Neuron (in vitro differentiated cells): Measurements from ENCODE around the gene AOPEP.
"Not testable (repeated sequence)": the region's sequence is repeated elsewhere in the genome, so short reads cannot be mapped to it uniquely, and the experiment has no call there.

ENCODE experiments used
- H2AFZ ChIP-seq: one replicate; pipeline ENCODE4 v1.6.1; 2013; ENCODE audit warnings: low read depth, mild to moderate bottlenecking, inconsistent platforms, low read length, moderate library complexity
- H3K27me3 ChIP-seq: one replicate; pipeline ENCODE4 v1.6.1; 2013; ENCODE audit warnings: low read length; ENCODE audit not compliant: insufficient read depth
- H3K36me3 ChIP-seq: one replicate; pipeline ENCODE4 v1.6.1; 2013; ENCODE audit warnings: low read length; ENCODE audit not compliant: insufficient read depth
- H3K4me1 ChIP-seq: one replicate; pipeline ENCODE4 v1.6.1; 2013; ENCODE audit warnings: low read length; ENCODE audit not compliant: insufficient read depth
- H3K4me3 ChIP-seq: 2 replicates; pipeline ENCODE4 v1.5.1; 2013; ENCODE audit warnings: mild to moderate bottlenecking, low read length, moderate library complexity
- H3K9me3 ChIP-seq: one replicate; pipeline ENCODE4 v1.6.1; 2013; ENCODE audit warnings: low read length

The AOPEP gene

GRCh38 chr9:95012902-95013301, 286.4 kb downstream of the AOPEP start:
- H2AFZ ChIP-seq: no peak overlapping the region
- no peaks in the 10 kb centered on the region for H3K9me3 ChIP-seq
- H3K4me3 ChIP-seq: no peak overlapping the region
- no peaks in the 10 kb centered on the region for H3K27me3 ChIP-seq
- peaks cover 27% of the 10 kb centered on the region for H3K36me3 ChIP-seq
- peaks cover 4% of the 10 kb centered on the region for H3K4me1 ChIP-seq

DNA sequence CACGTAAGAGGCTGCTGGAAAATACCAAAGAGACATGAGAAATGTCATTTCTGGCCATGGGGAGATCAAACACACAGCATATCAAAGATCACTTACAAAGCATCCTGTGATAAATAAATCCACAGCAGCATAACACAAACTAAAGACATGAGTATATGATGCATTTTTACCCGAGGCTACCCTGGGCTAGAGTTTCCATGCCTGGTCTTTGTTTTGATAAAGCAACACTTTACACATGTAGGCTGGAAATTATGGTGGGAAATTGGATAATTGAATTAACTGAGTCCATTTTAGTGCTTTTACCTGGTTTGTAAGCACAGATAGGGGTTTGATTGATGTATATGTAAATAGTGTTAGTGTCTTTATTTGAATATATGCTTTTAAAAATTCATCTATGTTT, 288.4 kb downstream of the AOPEP start:
- Histone ChIP-seq H3K9me3 (no peaks in the 10 kb centered on the region), H2AFZ (no peak overlapping the region), H3K27me3 (no peaks in the 10 kb centered on the region), H3K36me3 (peaks cover 28% of the 10 kb centered on the region), H3K4me1 (peaks cover 7% of the 10 kb centered on the region), H3K4me3 (no peak overlapping the region)

GRCh38 chr9:95015569-95015968, 289.1 kb downstream of the AOPEP start:
- Histone ChIP-seq H3K9me3 (no peaks in the 10 kb centered on the region), H3K4me1 (peaks cover 7% of the 10 kb centered on the region), H3K27me3 (no peaks in the 10 kb centered on the region), H3K4me3 (no peak overlapping the region), H3K36me3 (peaks cover 26% of the 10 kb centered on the region), H2AFZ (no peak overlapping the region)

DNA sequence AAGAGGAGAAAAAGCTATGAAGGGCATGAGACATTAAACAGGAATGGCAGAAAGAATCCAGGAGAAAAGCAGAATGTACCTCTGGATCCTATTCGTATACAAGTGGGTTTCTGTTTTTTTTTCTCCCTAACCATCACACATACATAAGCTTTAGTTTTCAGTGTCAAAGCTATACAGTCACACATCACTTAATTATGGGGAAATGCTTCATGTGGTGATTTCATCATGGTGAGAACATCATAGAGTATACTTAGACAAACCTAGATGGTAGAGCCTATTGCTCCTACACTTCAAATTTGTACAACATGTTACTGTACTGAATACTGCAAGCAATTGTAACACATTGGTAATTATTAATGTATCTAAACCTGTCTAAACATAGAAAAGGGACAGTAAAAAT, 290.6 kb downstream of the AOPEP start:
- Histone ChIP-seq H3K36me3 (peaks cover 32% of the 10 kb centered on the region), H3K4me3 (no peak overlapping the region), H2AFZ (no peak overlapping the region), H3K27me3 (no peaks in the 10 kb centered on the region), H3K4me1 (peaks cover 7% of the 10 kb centered on the region), H3K9me3 (no peaks in the 10 kb centered on the region)

GRCh38 chr9:95017661-95018060, 291.2 kb downstream of the AOPEP start:
- Histone ChIP-seq H2AFZ (no peak overlapping the region), H3K27me3 (no peaks in the 10 kb centered on the region), H3K9me3 (no peaks in the 10 kb centered on the region), H3K4me3 (no peak overlapping the region), H3K4me1 (peaks cover 7% of the 10 kb centered on the region), H3K36me3 (peaks cover 32% of the 10 kb centered on the region)

DNA sequence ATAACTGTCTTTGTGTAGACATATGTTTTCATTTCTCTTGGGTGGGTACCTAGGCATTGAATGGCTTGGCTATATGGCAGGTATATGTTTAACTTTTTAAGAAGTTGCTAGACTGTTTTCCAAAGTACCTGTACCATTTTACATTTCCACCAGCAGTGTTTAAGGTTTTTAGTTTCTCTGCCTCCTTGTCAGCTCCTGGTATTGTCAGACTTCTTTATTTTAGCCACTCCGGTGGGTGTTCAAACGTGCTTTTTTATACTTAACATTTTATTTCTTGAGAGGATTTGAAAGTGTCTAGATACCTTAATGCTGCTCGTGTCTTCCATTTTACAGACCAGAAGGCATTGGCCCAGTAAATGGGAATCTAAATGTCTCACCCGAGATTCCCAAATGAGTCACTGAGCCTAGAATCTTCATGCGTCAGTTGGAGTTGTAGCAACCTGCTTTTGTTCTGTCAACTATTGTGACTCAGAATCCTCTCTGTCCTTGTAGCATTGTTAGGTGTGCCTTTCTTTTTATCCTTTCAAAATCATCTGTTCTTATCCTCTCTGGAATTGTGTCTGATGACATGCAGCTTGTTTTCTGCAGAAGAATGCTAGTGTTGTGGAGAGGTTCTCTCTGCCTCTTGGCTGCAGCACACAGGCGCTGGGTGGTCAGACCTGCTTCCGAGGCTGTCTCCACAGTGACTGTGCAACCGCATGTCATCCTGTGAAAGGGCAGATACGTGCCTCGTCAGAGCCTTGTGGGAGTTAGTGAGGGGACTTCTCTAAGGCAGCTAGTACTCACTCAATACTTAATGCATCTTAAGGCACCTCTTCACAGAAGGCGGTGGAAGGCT, 291.8 kb downstream of the AOPEP start:
- H2AFZ ChIP-seq: no peak overlapping the region
- H3K27me3 ChIP-seq: no peaks in the 10 kb centered on the region
- H3K4me3 ChIP-seq: no peak overlapping the region
- no peaks in the 10 kb centered on the region for H3K9me3 ChIP-seq
- peaks cover 32% of the 10 kb centered on the region for H3K36me3 ChIP-seq
- H3K4me1 ChIP-seq: peaks cover 14% of the 10 kb centered on the region

DNA sequence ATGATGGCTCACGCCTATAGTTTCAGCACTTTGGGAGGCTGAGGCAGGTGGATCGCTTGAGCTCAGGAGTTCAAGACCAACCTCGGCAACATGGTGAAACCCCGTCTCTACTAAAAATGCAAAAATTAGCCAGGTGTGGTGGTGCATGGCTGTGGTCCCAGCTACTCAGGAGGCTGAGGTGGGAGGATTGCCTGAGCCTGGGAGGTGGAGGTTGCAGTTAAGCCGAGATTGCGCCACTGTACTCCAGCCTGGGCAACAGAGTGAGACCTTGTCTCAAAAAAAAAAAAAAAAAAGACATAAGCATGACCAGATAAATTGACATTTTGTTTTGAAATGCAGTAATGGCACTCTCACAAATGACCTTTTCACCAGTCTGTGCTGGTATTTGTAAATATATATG, 294.1 kb downstream of the AOPEP start:
- not testable (repeated sequence) for H3K4me3 ChIP-seq, H2AFZ ChIP-seq, H3K9me3 ChIP-seq, H3K27me3 ChIP-seq
- Histone ChIP-seq H3K36me3 (peaks cover 26% of the 10 kb centered on the region), H3K4me1 (peaks cover 36% of the 10 kb centered on the region)

GRCh38 chr9:95021166-95021886, 294.8 kb downstream of the AOPEP start:
- Histone ChIP-seq H3K9me3 (no peaks in the 10 kb centered on the region), H3K4me3 (no peak overlapping the region), H3K27me3 (no peaks in the 10 kb centered on the region), H3K36me3 (peaks cover 22% of the 10 kb centered on the region), H3K4me1 (peaks cover 42% of the 10 kb centered on the region), H2AFZ (no peak overlapping the region)

- Histone ChIP-seq H3K27me3 (no peaks in the 10 kb centered on the region), H2AFZ (no peak overlapping the region), H3K36me3 (peaks cover 16% of the 10 kb centered on the region), H3K4me1 (peaks cover 44% of the 10 kb centered on the region), H3K9me3 (no peaks in the 10 kb centered on the region), H3K4me3 (no peak overlapping the region)
These were observed 296.2 kb downstream of the AOPEP start for GRCh38 chr9:95022657-95023056.

DNA sequence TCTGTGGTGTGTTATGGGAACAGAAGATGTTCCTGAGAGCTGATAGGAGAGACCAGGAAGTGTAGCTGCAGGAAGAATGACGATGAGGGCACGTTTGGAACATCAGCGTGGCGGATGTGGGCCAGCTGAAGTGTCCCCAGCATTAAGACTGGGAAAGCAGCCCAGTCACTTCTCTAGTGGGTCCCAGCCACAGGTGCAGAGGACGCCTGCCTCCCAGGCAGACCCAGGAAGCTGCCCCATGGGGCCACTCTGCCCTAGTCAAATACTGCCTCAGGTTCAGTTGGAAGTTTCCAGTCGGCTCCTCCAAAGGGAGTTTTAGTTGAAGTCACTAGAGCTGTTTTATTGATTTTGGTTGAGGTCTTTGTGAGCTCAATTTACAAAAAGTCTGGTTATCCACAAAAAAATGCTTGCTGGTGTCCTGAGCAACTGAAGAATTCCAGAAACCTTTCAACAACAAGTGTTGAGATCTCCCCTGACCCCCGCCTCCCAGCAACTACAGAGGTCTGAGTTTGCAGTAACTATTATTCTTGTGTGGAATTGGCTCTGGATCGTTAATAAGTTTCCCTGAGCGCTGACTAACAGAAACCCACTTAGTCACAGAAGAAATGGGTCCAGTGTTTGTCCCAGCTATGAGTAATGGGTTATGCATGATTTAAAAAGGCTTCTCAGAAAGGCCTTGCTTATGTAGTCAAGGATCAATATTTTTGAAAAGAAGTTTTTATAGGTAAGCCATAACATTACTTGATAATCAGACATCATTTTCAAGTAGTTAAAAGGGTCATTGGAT, 296.9 kb downstream of the AOPEP start:
- H3K4me1 ChIP-seq: peaks cover 41% of the 10 kb centered on the region

GRCh38 chr9:95024097-95024671, 297.7 kb downstream of the AOPEP start:
- no peak overlapping the region for H2AFZ ChIP-seq
- H3K9me3 ChIP-seq: no peaks in the 10 kb centered on the region
- H3K4me1 ChIP-seq: peaks cover 42% of the 10 kb centered on the region
- H3K27me3 ChIP-seq: no peaks in the 10 kb centered on the region
- H3K36me3 ChIP-seq: peaks cover 14% of the 10 kb centered on the region
- H3K4me3 ChIP-seq: no peak overlapping the region

More for the DNA sequence above, 296.9 kb downstream of the AOPEP start:
- no peaks in the 10 kb centered on the region for H3K9me3 ChIP-seq
- no peak overlapping the region for H2AFZ ChIP-seq
- H3K4me3 ChIP-seq: no peak overlapping the region
- H3K27me3 ChIP-seq: no peaks in the 10 kb centered on the region
- peaks cover 14% of the 10 kb centered on the region for H3K36me3 ChIP-seq

- Histone ChIP-seq H3K36me3 (peaks cover 6% of the 10 kb centered on the region), H3K4me1 (peaks cover 51% of the 10 kb centered on the region), H3K9me3 (no peaks in the 10 kb centered on the region), H3K4me3 (no peak overlapping the region), H2AFZ (no peak overlapping the region), H3K27me3 (no peaks in the 10 kb centered on the region)
These were observed 299.0 kb downstream of the AOPEP start for GRCh38 chr9:95025213-95026147.
